Measurements from ENCODE around the gene CLCN6. TPM values are rescaled to one million over a fixed set of nuclear protein-coding genes. Genes with fewer than 3 reads are reported as not detected.

Gene CLCN6
- total RNA-seq, 4 donors from 2014 or later, result 28.4 to 63.7 (median 30.2) TPM

- TF ChIP-seq CTCF (IDR thresholded peaks at IDR 0.05), result no peak
- TF ChIP-seq POLR2A (IDR thresholded peaks at IDR 0.05), result no peak
- H3K4me1 ChIP-seq, result no peaks in the 10 kb centered on the region
- H3K4me3 ChIP-seq, result no peak overlapping the region
- H3K9me3 ChIP-seq, result no peaks in the 10 kb centered on the region
- H3K27ac ChIP-seq, result no peak overlapping the region
- no peak for DNase-seq
- no peaks in the 10 kb centered on the region for H3K36me3 ChIP-seq
- H3K27me3 ChIP-seq, result no peaks in the 10 kb centered on the region
These were observed 68.6 kb downstream of the CLCN6 start for GRCh38 chr1:11874624-11875023.

GRCh38 chr1:11875094-11875493, 69.1 kb downstream of the CLCN6 start:
- no peak for DNase-seq
- Histone ChIP-seq H3K4me3 (no peak overlapping the region), H3K27ac (no peak overlapping the region), H3K27me3 (no peaks in the 10 kb centered on the region), H3K4me1 (peaks cover 0 to under 1% (median 0%) of the 10 kb centered on the region in 4 donors), H3K9me3 (no peaks in the 10 kb centered on the region), H3K36me3 (no peaks in the 10 kb centered on the region)
- TF ChIP-seq CTCF (IDR thresholded peaks at IDR 0.05) (no peak), POLR2A (IDR thresholded peaks at IDR 0.05) (no peak)

- H3K9me3 ChIP-seq, result no peaks in the 10 kb centered on the region
- DNase-seq, result no peak
- no peaks in the 10 kb centered on the region for H3K36me3 ChIP-seq
- H3K4me1 ChIP-seq, result peaks cover 0 to 4% (median 0%) of the 10 kb centered on the region in 4 donors
- TF ChIP-seq POLR2A (IDR thresholded peaks at IDR 0.05) (no peak), CTCF (IDR thresholded peaks at IDR 0.05) (no peak)
- no peak overlapping the region for H3K27ac ChIP-seq
- no peaks in the 10 kb centered on the region for H3K27me3 ChIP-seq
- no peak overlapping the region for H3K4me3 ChIP-seq
These were observed 71.1 kb downstream of the CLCN6 start for GRCh38 chr1:11877074-11877473.

GRCh38 chr1:11878081-11878890, 72.3 kb downstream of the CLCN6 start:
- H3K27me3 ChIP-seq, result no peaks in the 10 kb centered on the region
- H3K4me3 ChIP-seq, result no peak overlapping the region
- DNase-seq, result no peak
- H3K27ac ChIP-seq, result no peak overlapping the region
- H3K36me3 ChIP-seq, result no peaks in the 10 kb centered on the region
- H3K9me3 ChIP-seq, result no peaks in the 10 kb centered on the region
- no peak for TF ChIP-seq POLR2A (IDR thresholded peaks at IDR 0.05)
- TF ChIP-seq CTCF (IDR thresholded peaks at IDR 0.05), result no peak
- peaks cover 0 to 11% (median 0%) of the 10 kb centered on the region in 4 donors for H3K4me1 ChIP-seq

GRCh38 chr1:11878891-11879190, 72.8 kb downstream of the CLCN6 start:
- no peak for DNase-seq
- TF ChIP-seq POLR2A (IDR thresholded peaks at IDR 0.05), result no peak
- no peak for TF ChIP-seq CTCF (IDR thresholded peaks at IDR 0.05)
- Histone ChIP-seq H3K9me3 (no peaks in the 10 kb centered on the region), H3K36me3 (no peaks in the 10 kb centered on the region), H3K4me1 (peaks cover 0 to 11% (median 0%) of the 10 kb centered on the region in 4 donors), H3K4me3 (no peak overlapping the region), H3K27me3 (no peaks in the 10 kb centered on the region), H3K27ac (no peak overlapping the region)
